ENCODE measurements around the gene HYLS1. TPM values are rescaled to one million over a fixed set of nuclear protein-coding genes. Genes with fewer than 3 reads are reported as not detected.
"Not testable (repeated sequence)": the region's sequence is repeated elsewhere in the genome, so short reads cannot be mapped to it uniquely, and the experiment has no call there.

HYLS1 gene
- total RNA-seq, 2 donors from 2014 or later, result 3.3 to 5.3 TPM

DNA sequence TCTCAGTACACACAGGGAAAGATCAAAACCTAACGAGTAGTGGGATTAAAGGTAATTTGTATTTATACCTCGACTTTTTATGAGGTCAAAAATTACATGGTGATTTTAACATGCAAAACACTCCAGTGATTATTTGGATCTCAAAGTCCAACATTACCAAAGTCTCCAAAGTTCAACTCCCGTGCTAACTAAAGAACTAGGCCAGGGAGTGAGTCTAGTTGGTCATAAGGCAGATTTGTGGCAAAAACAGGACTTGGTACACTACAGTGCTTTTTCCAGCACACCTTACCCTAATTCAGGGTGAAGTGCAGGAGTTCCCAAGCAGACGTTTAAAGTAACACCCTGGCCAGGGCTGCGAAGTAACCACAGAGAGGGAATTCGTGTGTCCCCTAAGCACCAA lies 14.4 kb downstream of the HYLS1 start:
- intact Hi-C loops (cut with DNase I), result no loop called here
- DNase-seq, result no peak
- ATAC-seq, result no peak

DNA sequence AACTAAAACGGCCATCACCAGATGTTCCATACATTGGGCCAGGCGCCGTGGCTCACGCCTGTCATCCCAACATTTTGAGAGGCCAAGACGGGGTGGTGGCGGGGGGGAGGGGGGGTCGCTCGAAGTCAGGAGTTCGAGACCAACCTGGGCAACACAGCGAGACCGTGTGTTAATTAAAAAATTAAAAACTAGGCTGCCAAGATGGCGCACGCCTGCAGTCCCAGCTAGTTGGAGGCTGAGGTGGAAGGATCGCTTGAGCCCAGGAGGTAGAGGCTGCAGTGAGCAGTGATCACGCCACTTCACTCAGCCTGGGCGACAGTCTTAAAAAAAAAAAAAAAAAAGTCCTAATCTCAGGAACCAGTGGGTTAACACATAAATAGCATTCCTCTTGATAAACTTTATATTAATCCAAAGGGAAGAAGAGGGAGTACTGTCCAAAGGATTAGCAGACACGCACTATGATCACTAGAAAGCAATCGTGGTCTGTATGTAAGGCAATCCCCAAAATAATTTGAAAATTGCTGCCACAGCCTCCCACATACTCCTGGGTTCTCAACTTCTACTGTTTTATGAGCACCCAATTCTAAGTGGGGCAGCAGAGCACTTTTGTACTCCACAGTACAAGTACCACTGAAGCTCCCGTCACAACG lies 14.9 kb downstream of the HYLS1 start:
- DNase-seq (no peak), ATAC-seq (peak in 1 of 2 donors; percentile 25)
- intact Hi-C loops (cut with DNase I), result no loop called here

DNA sequence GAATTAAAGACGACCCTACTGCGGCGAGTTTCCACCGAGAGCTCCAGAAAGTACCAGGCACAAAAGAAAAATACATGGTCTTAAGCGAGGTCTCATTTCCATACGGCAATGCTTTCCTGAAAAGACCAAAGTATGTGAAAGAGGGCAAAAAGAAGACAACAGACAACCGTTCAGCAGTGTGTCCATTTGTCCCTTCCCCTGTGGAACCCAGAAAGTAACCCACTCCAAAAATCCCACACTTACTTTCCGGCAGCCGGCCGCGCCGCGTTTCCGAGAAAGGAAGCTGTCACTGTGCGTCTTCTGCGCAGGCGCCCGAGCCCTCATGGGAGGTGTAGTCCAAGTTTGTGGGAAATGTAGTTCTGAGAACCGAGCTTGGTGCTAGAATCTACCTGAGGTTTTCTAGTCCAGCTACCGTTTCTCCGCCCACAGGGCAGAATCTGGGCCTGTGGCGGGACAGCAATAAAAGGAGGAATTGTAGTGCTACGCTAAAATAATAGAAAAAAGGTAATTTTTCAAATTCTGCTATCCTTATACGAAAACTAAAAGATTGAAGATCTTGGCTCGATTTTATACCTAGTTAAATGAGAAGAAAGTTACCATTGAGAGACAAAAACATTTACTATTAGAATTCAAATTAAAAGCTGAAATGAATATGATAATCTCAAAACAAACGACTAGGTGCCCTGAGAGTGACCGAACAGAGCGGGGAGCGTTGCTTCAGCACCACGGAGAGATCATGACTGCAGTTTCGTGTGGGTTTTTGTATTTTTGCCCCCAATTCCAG lies 15.7 kb downstream of the HYLS1 start, which contains the start of gene PUS3:
TSS of gene PUS3 (minus strand) at position 280 of the 784 bp plus-strand sequence. CDS start 6,922 bp downstream, outside the sequence.
- intact Hi-C loops (cut with DNase I), result no loop called here
- ATAC-seq, result peak; percentile 96
- peak; percentile 95 for DNase-seq

DNA sequence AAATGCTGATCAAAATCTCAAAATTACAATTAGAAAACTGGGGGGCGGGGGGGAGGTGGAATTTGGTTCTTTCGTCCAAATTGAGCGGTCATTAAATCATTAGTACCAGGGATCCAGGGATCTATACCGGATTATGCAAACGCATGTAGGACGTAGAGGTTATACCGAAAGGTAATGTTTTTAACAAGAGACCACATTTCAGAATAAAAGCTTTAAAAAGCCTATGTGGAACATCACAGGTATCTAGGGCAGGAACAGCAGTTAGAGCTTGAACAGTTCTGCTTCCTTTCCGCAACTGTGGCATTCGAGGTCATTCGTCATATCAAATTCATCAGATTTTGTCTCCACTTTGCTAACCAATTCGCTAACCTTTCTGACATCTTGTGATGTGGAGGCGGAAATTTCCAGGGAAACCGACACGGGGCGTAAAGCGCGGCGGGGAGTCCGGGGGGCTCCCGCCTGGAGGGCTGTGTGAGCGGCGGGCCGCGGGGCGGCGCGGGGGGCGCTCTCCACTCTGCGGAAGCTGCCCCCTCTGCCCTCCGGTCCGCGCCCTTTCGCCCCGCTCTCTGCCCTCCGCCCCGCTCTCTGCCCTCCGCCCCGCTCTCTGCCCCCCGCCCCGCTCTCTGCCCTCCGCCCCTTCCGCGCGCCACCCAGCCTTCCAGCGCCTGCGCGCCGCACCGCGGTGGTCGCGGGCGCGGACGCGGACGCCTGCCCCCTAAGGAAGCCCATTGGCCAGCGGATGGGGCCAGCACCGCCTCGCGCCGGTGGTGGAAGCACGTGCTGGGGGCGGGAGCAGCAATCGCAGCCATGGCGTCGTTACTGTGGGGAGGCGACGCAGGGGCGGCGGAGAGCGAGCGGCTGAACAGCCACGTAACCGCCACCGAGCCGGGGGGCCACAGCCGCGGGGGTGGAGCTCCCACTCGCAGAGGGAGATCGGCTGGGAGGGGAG lies 16.5 kb downstream of the HYLS1 start, which contains the start of gene DDX25:
TSS of gene DDX25 (plus strand) at position 798 of the 949 bp plus-strand sequence. CDS start at position 808, 10 bp downstream.
- intact Hi-C loops (cut with DNase I), result no loop called here
- no peak for DNase-seq
- ATAC-seq, result peak; percentile 18 to 19

DNA sequence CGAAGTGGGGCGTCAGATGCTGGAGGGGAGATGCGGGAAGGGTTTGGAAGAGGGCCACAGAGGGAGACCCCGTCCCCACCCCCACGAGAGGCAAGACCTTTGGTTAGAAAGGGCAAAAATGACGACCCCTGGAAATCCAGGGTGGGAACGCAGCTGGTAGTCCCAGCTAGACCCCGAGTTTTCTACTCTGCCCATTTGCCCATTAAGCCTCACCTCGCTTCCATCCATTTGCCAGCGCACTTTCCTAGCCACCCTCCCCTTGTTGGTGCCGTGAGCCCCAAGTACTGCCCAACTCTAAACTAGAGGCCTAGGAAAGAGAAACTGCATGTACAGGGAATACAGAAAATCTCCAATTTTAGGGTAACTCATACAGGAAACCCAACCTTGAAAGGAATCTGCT lies 17.2 kb downstream of the HYLS1 start:
- intact Hi-C loops (cut with DNase I), result no loop called here
- no peak for DNase-seq
- ATAC-seq, result no peak

DNA sequence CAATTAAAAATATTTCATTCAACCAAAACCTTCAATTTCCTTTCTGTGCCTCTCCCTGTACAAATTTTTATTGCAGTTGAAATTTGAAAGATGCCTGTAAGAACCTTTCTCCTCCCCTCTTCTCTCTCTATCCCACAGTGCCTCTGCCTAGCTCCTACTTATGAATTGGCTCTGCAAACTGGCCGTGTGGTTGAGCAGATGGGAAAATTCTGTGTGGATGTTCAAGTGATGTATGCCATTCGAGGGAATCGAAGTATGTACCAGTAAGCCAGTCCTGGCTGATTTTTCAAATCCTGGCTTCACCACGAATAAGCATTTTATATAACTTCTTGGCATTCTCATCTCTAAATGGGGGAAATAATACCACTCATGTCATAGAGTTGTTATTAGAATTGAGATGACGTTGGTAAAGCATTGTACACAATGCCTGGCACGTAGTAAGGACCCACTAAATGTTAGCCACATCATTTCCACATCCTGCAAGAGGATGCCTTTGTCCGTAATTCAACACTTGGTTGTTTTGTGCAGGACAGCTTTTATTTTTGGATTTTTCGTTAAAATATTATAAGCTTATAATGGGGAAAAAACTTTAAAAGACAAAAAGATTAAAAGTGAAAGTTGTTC lies 22.9 kb downstream of the HYLS1 start:
- DNase-seq (no peak), ATAC-seq (no peak)
- intact Hi-C loops (cut with DNase I), result no loop called here

DNA sequence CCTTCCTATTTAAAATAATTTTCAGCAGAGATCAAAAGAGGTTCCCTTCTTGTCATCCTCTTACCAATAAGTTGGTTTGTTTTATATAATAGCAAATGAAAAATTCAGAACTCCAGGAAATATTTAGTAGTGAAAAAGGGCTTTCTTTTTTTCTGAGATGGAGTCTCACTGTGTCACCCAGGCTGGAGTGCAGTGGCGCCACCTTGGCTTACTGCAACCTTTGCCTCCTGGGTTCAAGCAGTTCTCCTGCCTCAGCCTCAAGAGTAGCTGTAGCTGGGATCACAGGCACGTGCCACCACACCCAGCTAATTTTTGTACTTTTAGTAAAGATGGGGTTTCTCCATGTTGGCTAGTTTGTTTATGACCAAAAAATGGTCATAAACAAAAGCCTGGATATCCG lies 27.1 kb downstream of the HYLS1 start:
- ATAC-seq; intact Hi-C loops (cut with DNase I); DNase-seq: not testable (repeated sequence)

DNA sequence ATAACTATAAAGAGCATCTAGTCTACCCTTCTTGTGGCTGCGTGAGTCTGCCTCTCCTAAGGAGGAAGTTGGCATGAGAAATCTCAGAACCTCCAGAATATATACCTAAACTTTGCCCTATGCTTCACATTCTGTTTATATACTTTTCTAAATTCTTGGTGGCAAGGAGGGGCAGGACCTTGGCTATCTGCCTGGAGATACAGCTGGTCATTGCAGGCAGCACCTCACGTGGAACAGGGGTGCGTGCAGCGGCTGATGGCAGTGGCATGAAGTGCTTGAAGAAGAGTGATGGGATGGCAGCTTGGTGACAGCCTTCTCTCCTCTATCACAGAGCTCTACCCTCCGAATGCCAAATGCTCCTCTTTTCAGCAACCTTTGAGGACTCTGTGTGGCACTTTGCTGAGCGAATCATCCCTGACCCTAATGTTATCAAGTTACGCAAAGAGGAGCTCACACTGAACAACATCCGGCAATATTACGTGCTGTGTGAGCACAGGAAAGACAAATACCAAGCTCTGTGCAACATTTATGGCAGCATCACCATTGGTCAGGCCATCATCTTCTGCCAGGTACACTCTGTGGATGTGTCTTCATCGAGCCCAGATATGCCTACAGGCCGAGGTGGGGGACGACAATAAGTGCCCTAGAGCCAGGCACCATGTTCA lies 29.3 kb downstream of the HYLS1 start:
- intact Hi-C loops (cut with DNase I), result no loop called here
- DNase-seq, result no peak

DNA sequence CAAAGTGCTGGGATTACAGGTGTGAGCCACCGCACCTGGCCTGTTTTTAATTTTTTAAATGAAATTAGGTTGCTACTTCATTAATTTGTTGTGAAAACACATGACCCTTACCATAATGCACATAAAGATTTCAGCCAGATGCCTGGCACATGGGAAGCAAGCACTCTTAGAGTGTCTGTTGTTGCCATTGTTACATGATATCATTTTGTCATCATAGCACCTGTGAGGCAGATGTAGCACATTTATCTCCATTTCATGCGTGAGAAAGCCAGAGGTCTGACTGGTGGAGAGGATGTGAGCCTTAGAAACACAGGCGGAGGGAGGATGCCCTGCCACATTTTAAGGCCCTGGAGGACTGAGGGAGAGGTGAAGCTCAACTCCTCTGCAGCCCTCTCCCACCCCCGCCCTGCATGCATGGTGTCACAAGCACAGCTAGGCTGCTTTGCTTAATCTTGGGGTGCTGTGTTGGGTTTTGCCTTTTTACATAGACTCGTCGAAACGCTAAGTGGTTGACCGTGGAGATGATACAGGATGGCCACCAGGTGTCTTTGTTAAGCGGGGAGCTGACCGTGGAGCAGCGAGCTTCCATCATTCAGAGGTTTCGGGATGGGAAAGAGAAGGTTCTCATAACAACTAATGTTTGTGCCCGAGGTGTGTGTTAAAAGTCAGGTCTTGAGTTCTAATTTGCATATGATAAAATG lies 30.8 kb downstream of the HYLS1 start:
- DNase-seq (no peak), ATAC-seq (no peak)
- intact Hi-C loops (cut with DNase I), result no loop called here

More for the DNA sequence above, 29.3 kb downstream of the HYLS1 start:
- ATAC-seq, result no peak

DNA sequence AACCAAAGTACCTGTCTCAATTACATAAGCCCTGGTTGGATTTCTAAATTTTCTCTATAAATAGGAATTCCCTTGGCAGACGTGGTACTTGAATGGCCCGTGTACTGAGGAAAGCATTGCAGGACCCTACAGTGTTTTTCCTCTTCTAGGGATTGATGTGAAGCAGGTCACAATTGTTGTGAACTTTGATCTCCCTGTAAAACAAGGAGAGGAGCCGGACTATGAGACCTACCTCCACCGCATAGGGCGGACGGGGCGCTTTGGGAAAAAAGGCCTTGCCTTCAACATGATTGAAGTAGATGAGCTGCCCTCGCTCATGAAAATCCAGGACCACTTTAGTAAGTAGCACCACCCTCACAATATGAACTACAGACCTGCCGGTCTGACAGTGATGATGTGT lies 33.6 kb downstream of the HYLS1 start:
- intact Hi-C loops (cut with DNase I), result loop anchor here in 1 of 2 donors (5.0 kb wide), 1 partner anchor 141 kb away; the partner anchor contains the start of gene CDON
- ATAC-seq (no peak), DNase-seq (no peak)

DNA sequence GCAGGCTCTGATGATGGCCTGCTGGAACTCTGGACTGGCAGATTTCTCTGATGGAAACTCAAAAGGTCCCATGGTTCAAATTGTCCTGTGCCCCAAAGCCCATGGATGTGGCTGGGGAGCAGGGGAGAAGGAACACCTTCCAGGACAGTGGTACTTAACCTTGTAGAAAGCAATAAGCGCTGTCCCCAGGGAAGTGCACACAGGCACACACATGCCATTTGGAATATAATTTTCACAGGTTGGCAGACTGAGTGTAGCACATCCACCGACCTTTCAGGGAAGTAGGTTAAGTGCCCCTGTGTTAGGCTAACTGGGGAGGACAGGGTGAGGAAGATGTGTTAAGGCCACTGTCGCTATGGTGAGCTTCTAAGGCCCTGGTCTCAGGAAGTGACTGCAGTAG lies 34.7 kb downstream of the HYLS1 start:
- no peak for ATAC-seq
- no peak for DNase-seq
- intact Hi-C loops (cut with DNase I), result loop anchor here in 1 of 2 donors (5.0 kb wide), 1 partner anchor 140 kb away; the partner anchor contains the start of gene CDON

DNA sequence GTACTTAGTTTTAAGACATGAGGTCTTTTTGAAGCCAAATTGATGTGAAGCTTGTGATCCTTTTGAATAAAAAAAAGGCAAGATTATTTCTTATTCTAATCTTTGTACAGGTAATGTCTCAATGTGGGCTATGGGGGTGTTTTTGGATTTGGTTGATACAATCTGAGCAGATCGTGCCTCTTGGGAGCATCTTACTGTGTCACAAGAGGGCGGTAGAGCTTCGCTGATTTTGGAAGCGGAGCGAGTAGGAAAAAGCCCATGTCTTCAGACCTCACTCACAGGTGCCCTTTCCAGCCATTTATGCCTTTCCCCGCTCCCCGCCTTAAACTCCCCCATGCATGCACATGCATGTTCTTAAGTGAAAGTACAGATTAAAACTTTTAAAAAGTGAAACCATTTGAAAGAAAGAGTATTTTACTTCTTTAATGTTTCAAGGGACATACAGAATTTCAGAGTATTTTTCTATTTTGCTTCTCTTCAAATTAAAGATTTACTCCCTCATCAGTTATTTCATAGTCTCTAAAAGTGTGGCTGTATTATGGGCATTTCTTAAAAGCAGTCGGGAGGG lies 35.6 kb downstream of the HYLS1 start:
- DNase-seq (peak; percentile 55), ATAC-seq (peak; percentile 80 to 89)
- intact Hi-C loops (cut with DNase I), result loop anchor here in 1 of 2 donors (1.0 to 5.0 kb wide), 2 partner anchors 139 to 271 kb away; partner anchors contain the start of gene CDON

DNA sequence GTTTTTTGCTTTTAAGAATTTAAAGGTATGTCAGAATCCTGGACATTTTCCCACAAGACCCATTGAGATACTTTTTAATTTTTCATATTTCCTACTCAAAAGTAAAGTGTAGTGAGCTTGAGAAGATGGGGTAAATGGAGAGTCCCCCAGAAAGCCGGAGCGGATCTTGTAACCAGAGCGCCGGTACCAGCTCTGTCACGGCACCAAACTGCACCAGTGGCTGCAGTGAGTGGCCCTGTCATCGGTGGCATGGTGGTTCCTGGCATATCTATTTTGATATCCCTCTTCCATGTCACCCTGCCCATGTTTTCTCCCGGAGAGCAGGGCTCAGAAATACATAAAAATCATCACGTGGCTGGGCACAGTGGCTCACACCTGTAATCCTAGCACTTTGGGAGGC lies 36.2 kb downstream of the HYLS1 start:
- ATAC-seq (no peak), DNase-seq (no peak)
- intact Hi-C loops (cut with DNase I), result loop anchor here (1.0 to 5.0 kb wide), 3 partner anchors 139 to 271 kb away; partner anchors contain the start of gene CDON (in 1 of the 2)

DNA sequence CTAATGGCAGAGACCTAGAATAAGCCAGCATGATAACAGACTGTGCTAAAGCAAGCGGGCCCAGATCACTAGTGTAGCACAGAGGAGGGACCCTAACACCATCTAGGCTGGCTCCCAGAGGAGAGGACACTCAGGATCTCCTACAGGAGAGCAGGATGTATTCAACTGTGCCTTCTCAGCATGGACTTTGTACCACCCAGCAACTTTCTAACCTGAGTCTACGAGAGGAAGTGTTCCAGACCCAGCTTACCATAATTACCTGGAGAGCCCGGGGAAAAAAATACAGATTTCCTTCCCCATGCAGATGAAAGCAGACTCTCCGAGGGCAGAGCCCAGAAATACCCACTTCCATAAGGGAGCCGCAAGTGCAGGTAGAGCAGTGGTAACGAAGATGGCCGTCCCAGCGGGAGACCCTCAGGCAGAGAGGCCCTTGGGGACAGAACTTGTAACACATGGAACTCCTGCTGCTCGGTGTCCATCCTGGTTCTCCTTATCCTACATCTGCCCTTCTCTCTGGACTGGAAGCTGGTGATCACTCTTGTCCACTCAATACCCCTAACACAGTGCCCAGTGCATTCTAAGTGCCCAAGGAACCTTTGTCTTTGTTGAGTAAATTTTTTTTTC lies 37.0 kb downstream of the HYLS1 start:
- intact Hi-C loops (cut with DNase I), result loop anchor here (2.0 to 5.0 kb wide), 2 partner anchors 138 to 270 kb away; partner anchors contain the start of gene CDON (in 1 of the 2)
- ATAC-seq, result no peak
- DNase-seq, result no peak

DNA sequence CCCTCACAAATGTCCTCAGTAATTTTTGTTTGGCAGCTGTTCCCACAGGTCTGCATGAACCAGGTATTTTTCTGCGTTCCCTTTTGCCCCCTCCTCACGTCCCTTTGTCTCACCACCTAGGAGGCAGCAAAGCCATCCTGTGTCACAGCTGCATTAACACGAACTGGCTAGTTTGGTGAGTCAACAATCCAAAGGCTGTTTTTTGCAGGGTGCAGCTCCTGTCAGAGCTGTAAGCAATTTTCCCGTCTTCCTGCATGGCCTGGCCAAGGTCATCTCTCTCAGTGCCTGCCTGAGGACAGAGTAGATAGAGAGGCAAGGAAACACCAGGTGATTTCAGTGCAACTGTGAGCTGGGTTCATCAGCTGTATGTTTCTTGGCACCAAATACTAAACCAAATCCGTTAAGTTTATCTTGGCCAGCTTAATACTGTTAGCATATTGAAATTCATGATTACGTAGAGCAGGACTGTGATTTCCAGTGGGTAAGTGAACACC lies 37.8 kb downstream of the HYLS1 start:
- ATAC-seq (peak in 1 of 2 donors; percentile 45), DNase-seq (no peak)
- intact Hi-C loops (cut with DNase I), result loop anchor here in 1 of 2 donors (2.0 kb wide), 1 partner anchor 270 kb away; no protein-coding TSS in a partner anchor

DNA sequence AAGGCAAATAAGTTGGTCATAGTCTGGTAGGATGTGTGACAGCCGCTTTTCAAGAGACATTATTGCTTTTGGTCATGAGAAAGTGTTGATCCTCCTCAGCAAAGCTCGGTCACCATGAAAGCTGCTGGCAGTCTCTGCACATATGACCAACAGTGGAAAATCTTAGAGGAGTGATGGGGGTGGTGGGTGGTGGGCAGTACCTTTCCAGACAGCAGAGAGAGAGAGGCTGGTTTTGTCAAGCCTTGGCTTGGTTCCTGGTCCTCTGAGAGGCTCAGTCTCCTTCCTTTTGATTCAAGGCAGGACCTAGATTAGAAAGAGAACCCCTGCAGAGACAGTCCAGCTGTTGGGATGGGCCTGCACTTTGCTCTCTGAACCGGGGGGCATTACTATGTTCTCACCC lies 38.3 kb downstream of the HYLS1 start:
- DNase-seq (no peak), ATAC-seq (no peak)
- intact Hi-C loops (cut with DNase I), result loop anchor here in 1 of 2 donors (2.0 kb wide), 1 partner anchor 269 kb away; no protein-coding TSS in a partner anchor

Measured in left cardiac atrium (tissue), 4 donors.